RWPE2 (cell line): Measurements from ENCODE around the gene MTG2.
A peak's percentile ranks its signal among the peaks of the same experiment; 100 is the strongest.

ENCODE experiments used
- ATAC-seq: fragments of 200-7000 bp; cut with Tn5 transposase; 3 replicates; pipeline ENCODE4 v1.9.1; 2021; ENCODE audit warnings: low read depth
- DNase-seq: peaks from one replicate; pipeline ENCODE4 v3.0.0-alpha.2; 2020; ENCODE audit warnings: low spot score
- H3K27ac ChIP-seq: fragments of 450-650 bp; 2 replicates; pipeline ENCODE4 v1.5.1; 2017; ENCODE audit warnings: mild to moderate bottlenecking; ENCODE audit not compliant: poor library complexity, severe bottlenecking
- H3K27me3 ChIP-seq: fragments of 250-450 bp; sonication (Bioruptor Pico); 2 replicates; pipeline ENCODE4 v1.5.1; 2021; ENCODE audit warnings: mild to moderate bottlenecking, moderate library complexity; ENCODE audit not compliant: insufficient read depth, poor library complexity, severe bottlenecking
- H3K36me3 ChIP-seq: fragments of 250-450 bp; sonication (Bioruptor Pico); 2 replicates; pipeline ENCODE4 v1.5.1; 2020; ENCODE audit warnings: low read depth, mild to moderate bottlenecking, moderate library complexity
- H3K4me1 ChIP-seq: fragments of 250-450 bp; sonication (Bioruptor Pico); 2 replicates; pipeline ENCODE4 v1.5.1; 2021; ENCODE audit warnings: mild to moderate bottlenecking, moderate library complexity; ENCODE audit not compliant: insufficient read depth, poor library complexity, severe bottlenecking
- H3K4me3 ChIP-seq: fragments of 250-450 bp; sonication (Bioruptor Pico); 2 replicates; pipeline ENCODE4 v1.5.1; 2021; ENCODE audit warnings: mild to moderate bottlenecking, moderate library complexity; ENCODE audit not compliant: severe bottlenecking
- H3K9me3 ChIP-seq: fragments of 250-450 bp; sonication (Bioruptor Pico); 2 replicates; pipeline ENCODE4 v1.5.1; 2021; ENCODE audit warnings: mild to moderate bottlenecking, moderate library complexity; ENCODE audit not compliant: severe bottlenecking
- CTCF ChIP-seq: fragments of 450-650 bp; IDR thresholded peaks from one replicate; pipeline ENCODE4 v1.5.1; 2017; ENCODE audit warnings: mild to moderate bottlenecking, moderate library complexity; ENCODE audit not compliant: poor library complexity, severe bottlenecking

Gene MTG2

GRCh38 chr20:62183426-62184142 is 756 bp downstream of the MTG2 start:
- Histone ChIP-seq H3K27ac (peak overlapping the region; percentile 63), H3K36me3 (peaks cover 28% of the 10 kb centered on the region), H3K4me3 (peak overlapping the region; percentile 88), H3K9me3 (no peaks in the 10 kb centered on the region), H3K4me1 (peaks cover 18% of the 10 kb centered on the region), H3K27me3 (no peaks in the 10 kb centered on the region)
- DNase-seq = peak; percentile 51
- no peak for ATAC-seq
- no peak for TF ChIP-seq CTCF

- ATAC-seq (no peak), DNase-seq (no peak)
- Histone ChIP-seq H3K4me1 (peaks cover 18% of the 10 kb centered on the region), H3K27ac (no peak overlapping the region), H3K4me3 (no peak overlapping the region), H3K9me3 (no peaks in the 10 kb centered on the region), H3K27me3 (no peaks in the 10 kb centered on the region), H3K36me3 (peaks cover 28% of the 10 kb centered on the region)
- TF ChIP-seq CTCF = no peak
Measured at GRCh38 chr20:62186096-62186426, 3.2 kb downstream of the MTG2 start.

GRCh38 chr20:62186887-62187866 is 4.3 kb downstream of the MTG2 start:
- Histone ChIP-seq H3K36me3 (peaks cover 22% of the 10 kb centered on the region), H3K27ac (peak overlapping the region; percentile 33), H3K27me3 (no peaks in the 10 kb centered on the region), H3K4me1 (peaks cover 13% of the 10 kb centered on the region), H3K4me3 (no peak overlapping the region), H3K9me3 (no peaks in the 10 kb centered on the region)
- ATAC-seq (no peak), DNase-seq (peak; percentile 58)
- TF ChIP-seq CTCF = no peak

GRCh38 chr20:62190639-62191411 is 8.0 kb downstream of the MTG2 start:
- Histone ChIP-seq H3K4me1 (peaks cover 10% of the 10 kb centered on the region), H3K27ac (no peak overlapping the region), H3K27me3 (no peaks in the 10 kb centered on the region), H3K9me3 (no peaks in the 10 kb centered on the region), H3K4me3 (no peak overlapping the region), H3K36me3 (peaks cover 55% of the 10 kb centered on the region)
- ATAC-seq = no peak
- peak; percentile 81 for DNase-seq
- no peak for TF ChIP-seq CTCF
